ENCODE results near the gene TAF15. TPM values are rescaled to one million over a fixed set of nuclear protein-coding genes. Genes with fewer than 3 reads are reported as not detected.

Gene TAF15
- 100 to 1,000 TPM in 9 of 10 donors, 10 to 100 TPM in 1; 94.1 to 155 (median 124) TPM for polyA plus RNA-seq (ENCODE audit: insufficient read length in 10 of 10)
- long read RNA-seq, donor 1, partial matches to known transcripts = 40 of 43 reads
- long read RNA-seq, donor 1, other reads (novel, unspliced or antisense) = 0 of 43 reads
- long read RNA-seq, donor 2, partial matches to known transcripts = 40 of 42 reads
- long read RNA-seq, donor 2, other reads (novel, unspliced or antisense) = 0 of 42 reads
- long read RNA-seq, donor 3, partial matches to known transcripts = 0 of 1 reads
- long read RNA-seq, donor 3, other reads (novel, unspliced or antisense) = 0 of 1 reads
- long read RNA-seq, donor 4, partial matches to known transcripts = 15 of 20 reads
- long read RNA-seq, donor 4, other reads (novel, unspliced or antisense) = 0 of 20 reads
- long read RNA-seq, donor 5, partial matches to known transcripts = 25 of 32 reads
- long read RNA-seq, donor 5, other reads (novel, unspliced or antisense) = 0 of 32 reads
- long read RNA-seq, donor 6, partial matches to known transcripts = 25 of 27 reads
- long read RNA-seq, donor 6, other reads (novel, unspliced or antisense) = 0 of 27 reads
- long read RNA-seq, donor 7, partial matches to known transcripts = 27 of 35 reads
- long read RNA-seq, donor 7, other reads (novel, unspliced or antisense) = 0 of 35 reads
- long read RNA-seq, donor 8, partial matches to known transcripts = 15 of 18 reads
- long read RNA-seq, donor 8, other reads (novel, unspliced or antisense) = 0 of 18 reads
- long read RNA-seq, donor 9, partial matches to known transcripts = 0 of 1 reads
- long read RNA-seq, donor 9, other reads (novel, unspliced or antisense) = 0 of 1 reads

DNA sequence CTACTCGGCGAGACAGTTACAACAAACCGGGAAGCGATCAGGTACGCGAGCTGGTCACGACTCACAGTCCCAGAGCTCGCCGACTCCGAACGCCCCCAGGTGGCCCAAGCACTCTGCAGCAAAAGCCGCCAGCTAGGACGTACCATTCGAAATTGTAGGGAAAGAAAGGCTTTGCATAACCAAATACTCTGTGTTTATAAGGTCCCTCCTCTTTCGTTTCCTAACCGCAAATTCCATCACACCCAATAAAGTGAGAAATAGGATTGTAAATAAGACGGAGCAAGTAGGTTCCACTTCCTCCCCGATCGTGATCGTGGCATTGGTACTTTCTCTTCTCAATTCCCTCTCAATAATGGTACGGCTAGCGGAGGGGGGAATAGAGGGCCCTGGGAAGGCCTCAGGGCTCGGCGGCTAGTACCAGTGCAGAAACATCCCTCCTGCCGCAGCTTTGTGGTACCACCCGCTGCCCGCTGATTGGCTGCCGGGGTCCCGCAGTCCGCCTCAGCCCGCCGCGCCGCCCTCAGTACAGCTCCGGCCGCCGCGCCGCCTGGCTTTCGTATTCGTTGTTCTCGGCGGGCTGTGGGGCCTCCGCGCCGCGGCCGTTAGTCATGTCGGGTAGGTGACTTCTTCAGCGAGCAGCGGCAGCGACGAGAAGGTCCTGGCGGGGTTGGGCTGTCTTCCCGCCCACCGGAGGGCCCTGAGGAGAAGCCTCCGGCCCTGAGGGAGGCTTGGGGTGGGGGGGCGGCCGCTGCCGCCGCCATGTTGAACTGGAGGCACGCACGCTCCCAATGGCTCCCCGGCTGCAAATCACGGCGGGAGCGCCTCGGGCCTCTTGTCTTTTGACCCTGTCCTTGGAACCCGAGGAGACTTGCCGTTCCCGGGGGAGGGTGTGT is at the start of gene TAF15:
TAF15 (plus strand) TSS at position 523 of the 893 bp plus-strand sequence; CDS start at position 609, 86 bp downstream.
- DNase-seq = peak; percentile 97 to 99 (median 99)

DNA sequence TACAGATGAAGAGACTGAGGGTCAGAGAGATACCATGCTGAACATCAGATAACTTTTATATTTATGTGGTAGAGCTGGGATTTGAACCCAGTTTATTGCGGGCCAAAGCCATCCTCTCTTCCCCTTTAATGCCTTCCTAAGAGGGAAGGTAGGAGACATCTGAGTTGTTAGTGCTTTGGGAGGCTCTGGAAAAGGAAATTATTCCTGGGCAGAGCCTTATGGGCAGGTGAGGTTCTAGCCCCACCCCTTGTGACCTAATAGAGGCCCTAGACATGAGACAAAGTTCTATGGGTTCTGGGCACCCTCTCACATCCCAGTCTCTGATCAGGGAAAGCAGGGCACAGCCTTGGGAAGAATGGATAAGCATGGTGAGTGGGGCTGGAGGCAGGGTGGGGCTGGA is 48.7 kb upstream of the TAF15 start, which contains the start of gene C17orf50:
C17orf50 (plus strand) TSS at position 301 of the 400 bp plus-strand sequence; CDS start at position 356, 55 bp downstream.
- no peak for DNase-seq

DNA sequence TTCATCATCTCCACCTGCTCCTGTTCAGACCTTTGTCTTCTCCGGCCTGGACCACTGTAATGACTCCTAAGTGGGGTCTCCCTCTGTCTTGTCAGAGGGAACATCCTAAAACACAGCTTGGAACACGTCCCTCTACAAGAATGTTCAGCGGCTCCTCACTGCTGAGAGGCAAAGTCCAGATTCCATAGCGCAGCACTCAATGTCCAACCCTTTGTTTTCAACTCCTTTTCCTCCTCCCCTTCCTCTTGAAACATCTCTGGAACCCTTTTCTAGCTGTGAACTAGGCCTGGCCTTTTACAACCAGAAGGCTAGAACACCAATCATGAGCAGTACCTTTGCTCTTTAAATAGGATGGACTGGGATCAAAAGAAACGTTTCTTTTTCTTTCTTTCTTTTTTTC is 47.7 kb upstream of the TAF15 start:
- DNase-seq = no peak

DNA sequence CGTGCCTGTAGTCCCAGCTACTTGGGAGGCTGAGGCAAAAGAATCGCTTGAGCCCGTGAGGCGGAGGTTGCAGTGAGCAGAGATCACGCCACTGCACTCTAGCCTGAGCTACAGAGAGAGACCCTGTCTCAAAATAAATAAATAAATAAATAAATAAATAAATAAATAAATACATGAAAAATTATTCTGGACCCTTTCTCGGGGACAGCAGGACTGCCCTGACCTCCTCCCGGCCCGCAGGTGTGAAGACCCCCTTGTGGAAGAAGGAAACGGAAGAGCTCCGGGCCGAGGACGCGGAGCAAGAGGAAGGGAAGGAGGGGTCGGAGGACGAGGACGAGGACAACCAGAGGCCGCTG is 45.5 kb upstream of the TAF15 start:
- DNase-seq = no peak

DNA sequence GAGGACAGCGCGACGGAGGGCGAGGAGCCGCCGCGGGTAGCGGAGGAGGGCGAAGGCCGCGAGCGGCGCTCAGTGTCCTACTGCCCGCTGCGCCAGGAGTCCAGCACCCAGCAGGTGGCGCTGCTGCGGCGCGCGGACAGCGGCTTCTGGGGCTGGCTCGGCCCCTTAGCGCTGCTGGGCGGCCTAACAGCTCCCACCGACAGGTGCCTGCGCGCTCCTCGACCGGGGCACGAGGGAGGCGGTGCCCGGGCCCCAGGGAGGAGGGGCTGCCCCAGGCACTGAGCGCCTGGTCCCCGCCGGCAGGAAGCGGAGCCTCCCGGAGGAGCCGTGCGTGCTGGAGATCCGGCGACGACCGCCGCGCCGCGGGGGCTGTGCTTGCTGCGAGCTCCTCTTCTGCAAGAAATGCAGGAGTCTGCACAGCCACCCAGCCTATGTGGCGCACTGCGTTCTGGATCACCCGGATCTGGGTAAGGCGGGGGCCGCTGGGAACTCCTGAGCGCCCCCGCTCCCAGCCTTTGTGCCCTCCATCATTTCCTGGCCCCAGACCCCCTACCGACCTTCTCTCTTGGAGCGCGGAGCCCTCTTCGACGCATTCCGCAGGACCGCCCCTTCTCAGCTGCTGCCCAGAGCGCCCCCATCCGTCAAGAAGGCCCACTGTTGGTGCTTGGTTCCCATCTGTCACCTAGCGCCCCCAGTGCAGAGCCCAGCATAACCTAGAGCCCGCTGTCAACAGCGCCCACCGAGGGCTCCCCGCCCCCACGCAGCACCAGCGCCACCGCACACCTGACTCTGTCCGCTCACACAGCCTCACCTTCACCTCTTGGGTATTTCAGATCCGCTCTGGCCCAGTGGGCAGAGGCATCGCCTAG is 44.9 kb upstream of the TAF15 start:
- peak; percentile 84 to 95 (median 91) for DNase-seq

DNA sequence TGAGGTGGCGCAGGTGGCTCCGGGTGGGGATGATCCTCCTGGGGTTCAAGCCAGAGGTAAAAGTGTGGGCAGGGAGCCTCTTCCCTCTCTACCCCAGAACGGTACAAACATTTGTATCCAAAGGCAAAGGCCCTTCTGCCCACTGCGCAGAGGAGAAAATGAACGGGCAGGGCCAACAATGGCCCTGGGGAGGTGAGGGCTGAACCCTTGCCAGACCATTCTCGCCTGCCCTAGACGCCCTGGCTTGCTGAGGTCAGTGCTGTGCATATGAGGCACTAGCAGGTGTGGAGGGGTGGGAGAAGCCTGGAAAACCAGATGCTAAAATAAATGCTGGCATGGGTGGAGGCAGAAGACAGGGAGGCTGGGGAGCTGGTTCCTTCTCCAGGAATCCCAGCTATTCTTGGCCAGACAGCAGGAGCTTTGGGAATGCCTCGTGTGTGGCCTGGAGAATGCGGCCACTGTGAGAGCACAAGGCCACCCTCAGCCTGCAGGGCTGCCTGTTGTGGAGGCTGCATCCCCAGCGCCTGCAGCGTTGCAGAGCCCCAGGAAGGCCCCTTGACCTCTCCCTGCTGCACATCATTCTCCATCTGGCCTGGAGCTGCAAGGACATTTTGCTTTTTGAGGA is 44.1 kb upstream of the TAF15 start:
- peak in 1 of 3 donors; percentile 20 for DNase-seq

DNA sequence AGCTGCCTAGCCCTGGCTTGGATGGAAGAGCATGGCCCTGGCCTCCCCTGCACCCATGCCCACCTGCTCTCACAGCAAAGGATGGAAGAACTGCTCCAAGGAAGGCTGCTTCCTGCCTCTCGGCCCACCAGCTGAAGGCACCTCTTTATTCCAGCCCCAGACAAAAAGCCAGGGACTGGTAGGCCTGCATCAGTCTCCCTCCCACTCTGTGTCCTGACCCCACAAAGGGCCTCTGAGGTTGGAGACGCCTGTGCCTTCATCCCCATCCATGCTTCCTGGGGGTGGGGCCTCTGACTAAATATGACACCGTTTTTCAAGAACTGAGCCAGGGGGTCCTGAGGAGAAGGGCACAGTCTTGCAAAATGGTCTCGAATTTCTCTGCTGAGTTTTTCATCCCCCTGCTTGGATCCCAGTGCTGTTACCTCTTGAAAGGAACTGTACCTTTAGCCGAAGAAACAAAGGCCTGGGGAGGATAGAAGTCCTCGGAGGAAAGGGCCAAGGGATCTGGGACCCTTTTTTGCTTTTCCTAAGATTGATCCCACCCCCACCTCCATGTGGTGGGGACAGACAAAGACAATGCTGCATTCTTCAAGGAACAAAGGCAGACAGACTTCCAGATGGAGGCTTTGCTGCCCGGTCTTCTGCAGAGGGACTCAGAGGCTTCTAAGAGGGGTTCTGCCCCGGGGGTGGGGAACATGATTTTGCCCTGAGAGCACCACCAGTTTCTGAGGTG is 43.4 kb upstream of the TAF15 start:
- DNase-seq = no peak

DNA sequence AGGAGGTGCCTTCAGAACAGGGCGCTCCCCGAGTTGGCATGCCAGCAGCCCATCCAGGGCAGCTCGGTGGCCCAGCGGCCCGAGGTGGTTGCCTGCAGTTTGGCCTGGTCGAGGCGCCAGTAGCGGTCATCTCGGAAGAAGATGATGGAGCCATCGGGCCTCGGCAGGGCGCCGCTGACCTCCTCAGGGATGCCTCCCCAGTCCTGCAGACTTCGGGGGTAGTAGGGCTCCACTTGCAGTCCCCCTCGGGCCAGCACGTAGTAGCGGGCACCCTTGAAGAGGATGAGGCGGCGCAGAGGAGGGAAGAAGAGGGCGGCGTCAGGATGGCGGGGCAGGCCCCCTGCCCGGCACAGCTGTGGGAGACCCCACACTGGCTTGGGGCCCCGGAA is 42.8 kb upstream of the TAF15 start:
- DNase-seq = no peak

DNA sequence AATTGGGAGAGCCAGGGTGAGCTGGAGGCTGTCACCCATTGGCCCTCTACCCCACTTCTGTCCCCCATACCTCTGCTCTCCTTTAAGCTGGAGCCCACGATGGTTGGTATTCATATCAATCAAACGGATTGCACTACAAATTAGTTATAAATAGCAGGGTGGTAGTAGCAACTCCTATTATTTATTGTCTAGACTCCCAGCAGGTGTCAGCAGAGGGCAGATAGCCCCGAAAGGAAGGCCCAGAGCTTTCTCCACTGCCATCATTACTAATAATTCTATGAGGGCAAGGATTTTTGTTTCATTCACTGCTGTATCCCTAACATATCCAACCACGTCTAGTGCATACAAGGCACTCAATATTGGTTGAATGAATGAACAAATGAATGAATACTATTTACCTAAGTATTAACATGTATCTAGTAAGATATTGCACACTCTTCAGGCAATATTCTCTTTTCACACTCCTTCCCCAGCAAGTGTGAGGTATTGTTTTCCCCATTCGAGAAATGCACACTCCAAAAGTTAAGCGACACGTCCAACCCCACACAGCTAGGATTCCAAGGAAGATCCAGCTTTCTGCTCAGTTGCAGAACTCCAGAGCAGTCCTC is 42.3 kb upstream of the TAF15 start:
- peak in 2 of 3 donors; percentile 37 to 47 for DNase-seq

DNA sequence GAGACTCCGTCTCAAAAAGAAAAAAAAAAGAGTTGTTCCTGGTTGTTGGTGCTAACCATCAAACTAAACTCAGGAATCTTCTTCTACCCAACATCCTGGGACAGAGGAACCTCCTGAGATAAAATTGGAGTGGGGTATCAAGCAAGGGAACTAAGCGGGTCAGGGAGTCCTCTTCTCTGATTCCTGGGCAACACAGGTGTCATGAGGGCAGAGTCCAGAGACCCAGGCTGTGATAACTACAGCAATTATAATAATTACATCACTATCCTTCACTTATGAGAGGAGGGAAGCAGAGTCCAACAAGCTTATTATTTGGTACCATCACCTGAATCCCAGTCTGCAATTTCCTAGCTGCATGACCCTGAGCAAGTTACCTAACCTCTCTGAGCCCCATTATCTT is 40.5 kb upstream of the TAF15 start:
- no peak for DNase-seq

DNA sequence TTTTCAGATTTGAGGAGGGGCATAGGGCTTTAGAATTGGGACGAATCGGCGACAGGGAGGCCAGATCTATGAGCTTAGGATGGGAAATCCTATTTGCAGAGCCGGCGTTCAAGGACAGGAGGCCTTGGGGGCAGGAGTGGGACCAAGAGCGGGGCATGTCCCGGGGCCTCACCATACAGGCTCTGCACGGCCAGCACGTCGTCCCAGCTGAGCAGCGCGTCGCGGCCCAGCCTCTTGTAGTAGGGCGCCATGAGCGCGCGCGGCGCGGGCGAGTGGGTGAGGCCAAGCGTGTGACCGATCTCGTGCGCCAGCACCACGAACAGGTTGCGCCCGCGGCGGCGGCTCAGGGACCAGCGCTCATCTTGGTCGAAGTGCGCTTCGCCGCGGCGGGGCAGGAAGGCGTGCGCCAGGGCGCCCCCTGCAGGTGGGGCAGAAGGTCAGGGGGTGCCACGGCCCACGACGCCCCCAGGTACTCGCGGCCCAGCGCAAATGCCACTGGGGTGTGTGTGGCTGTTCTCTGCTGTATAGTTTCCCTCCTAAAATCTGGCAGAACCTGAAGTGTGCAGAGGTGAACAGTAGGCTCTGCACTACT is 39.3 kb upstream of the TAF15 start:
- no peak for DNase-seq

DNA sequence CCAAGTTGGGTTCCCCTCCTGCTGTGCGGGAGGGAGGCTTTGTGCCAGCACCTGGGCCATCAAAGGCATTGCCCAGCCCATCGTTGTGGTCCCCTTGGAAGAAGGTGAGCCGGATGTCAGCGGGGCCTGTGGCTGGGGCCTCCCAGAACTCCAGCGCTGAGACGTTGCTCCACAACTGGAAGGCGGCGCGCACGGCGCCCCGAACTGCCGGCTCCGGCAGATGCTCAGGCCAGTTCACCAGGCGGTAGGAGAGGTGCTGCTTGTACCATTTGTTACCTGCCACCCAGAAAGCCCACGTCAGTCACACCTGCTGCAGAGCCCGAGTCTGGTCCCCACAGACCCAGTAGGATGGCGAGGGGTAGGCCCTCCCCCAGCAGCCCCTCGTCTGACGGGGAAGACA is 36.2 kb upstream of the TAF15 start:
- no peak for DNase-seq

DNA sequence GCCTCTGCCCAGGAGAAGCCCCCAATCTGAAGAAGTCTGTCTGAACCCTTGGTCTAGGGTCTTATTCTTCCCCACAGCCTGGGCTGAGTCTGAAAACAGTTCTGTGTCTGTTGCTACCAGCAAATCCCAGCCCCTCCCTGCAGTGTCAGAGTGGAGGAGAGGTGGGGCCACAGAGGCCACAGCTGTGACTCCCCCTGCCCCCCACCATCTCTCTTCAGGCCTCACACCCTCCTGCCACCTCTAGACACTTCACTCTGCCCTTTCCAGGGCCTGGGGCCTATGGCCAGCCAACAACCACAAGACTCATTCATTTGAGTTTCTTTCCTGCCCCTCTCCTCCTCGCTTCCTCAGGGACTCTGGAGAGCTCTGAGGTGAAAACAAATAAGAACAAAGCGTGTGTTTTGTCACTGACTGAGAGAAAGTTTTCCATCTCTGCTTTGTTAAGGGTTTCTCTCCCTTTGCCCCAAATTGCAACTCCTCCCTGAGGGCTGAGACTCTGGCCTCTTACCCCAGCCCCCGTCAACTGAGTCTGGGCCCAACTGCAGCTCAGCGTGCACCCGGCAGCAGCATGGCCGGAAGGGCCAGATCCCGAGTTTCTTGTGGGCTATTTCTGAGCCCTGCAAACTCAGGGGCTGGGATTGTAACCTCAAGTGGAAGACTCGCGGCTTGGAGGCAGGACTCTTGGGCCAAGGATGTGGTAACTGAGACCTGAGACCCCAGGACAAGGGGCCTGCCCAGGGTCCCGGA is 35.4 kb upstream of the TAF15 start:
- peak in 1 of 3 donors; percentile 43 for DNase-seq

DNA sequence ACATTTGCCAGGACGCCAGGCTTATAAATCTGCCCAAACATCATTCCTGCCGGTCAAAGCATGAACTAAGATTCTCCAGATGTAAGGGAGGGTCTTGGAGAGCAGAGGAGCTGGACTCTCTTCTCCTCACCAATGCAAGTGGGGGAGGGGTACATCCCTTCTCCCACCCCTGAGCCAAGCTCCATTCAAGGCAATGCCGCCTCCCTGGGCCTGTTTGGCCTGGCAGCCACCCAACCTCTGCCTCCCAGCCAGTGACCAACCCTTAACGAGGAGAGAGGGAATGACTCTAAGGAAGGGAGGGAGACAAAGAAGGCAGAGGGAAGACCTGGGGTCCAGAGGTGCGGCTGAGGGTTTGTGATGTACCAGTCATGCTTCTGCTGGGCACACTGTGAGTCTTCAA is 34.8 kb upstream of the TAF15 start:
- peak in 1 of 3 donors; percentile 29 for DNase-seq

DNA sequence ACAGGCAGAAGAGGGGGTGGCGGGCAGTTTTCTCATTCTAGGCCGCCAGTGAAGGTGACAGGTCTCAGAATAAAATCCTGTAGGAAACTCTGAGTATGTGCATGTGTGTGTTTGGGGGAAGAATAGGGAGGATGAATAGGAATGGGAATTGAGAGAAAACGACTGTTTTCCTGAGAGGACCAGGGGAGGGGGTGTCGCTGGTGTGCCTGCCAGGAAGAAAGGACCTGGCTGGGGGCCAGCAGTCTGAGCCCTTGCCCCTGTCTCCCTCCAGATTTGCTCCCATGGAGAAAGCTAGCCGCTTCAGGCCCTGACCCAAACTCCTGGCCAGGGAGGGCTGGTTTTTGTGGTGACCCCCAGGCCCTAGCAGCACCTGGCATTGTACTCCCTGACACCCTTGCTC is 34.2 kb upstream of the TAF15 start:
- no peak for DNase-seq

DNA sequence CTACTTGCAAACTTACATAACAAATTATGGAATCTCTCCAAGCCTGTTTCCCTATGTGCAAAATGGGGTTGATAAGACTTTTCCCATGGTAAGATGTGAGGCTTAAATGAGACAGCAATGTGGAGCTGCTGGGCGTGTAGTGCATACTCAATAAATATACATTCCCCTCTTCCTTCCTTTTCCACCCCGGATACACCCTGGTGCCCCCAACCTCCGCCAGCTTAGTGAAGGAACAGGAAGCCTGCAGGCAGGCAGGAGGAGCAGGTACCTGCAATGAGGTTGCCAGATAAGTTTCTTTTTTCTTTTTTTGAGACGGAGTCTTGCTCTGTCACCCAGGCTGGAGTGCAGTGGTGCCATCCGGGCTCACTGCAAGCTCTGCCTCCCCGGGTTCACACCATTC is 33.7 kb upstream of the TAF15 start:
- DNase-seq = no peak

DNA sequence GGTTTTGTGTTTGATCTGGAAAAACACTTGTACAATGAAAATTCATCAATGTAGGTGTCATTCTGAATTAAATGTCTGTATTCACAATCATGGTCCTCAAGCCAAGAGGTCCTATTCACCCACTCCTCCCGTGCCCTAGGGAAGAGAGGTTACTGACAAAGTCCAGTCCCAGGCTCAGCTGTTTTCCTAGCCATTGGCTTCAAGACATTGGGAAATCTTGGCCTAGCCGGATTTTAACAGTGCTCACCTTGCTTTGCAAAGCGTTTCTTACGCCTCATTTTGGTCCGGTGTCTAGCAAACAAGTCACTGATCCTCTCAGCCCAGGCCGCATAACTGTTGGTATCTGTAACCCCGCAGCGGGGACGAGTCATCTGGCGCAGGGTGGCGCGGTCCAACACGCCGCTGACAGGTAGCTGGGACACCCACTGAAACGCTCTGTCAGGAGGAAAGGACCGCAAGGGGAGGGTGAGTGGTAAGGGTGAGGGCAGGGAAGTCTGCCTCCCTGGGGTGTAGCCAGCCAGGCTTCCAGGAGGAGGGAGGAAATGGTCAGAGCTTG is 30.6 kb upstream of the TAF15 start:
- DNase-seq = no peak

DNA sequence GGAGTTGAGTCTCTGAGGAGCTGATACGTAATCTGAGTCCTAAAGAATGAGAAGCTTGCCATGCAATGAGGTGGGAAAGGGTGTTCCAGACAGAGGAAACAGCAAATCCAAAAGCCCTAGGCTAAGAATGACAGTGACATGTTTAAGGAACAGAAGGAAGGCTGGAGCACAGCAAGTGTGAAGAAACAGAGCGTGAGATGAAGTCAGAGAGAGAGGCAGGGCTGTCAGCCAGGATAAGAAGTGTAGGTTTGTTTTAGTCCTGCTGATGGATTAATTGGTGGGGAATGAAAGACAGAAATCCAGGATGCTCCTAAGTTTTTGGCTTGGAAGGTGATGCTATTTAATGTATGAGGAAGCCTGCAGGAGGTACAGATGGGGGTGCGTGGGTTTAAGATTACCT is 28.3 kb upstream of the TAF15 start:
- DNase-seq = no peak

Measured in muscle of back (tissue), 13 donors.